IMR-90 (cell line): ENCODE data around the gene WWC1.

Experiments used
- CEBPB ChIP-seq: IDR thresholded peaks from 2 replicates; pipeline ENCODE4 v1.6.1; 2012; ENCODE audit warnings: low read depth, low read length, improper control_type of control experiment
- CHD1 ChIP-seq: IDR thresholded peaks from 2 replicates; pipeline ENCODE4 v1.6.1; 2012; ENCODE audit warnings: low read depth, low read length, improper control_type of control experiment
- CTCF ChIP-seq: conservative IDR thresholded peaks from 2 replicates; pipeline ENCODE4 v1.5.1; 2012; ENCODE audit warnings: mild to moderate bottlenecking, low read depth, low read length, improper control_type of control experiment
- MAFK ChIP-seq: IDR thresholded peaks from 2 replicates; pipeline ENCODE4 v1.6.1; 2012; ENCODE audit warnings: low read depth, low read length, improper control_type of control experiment
- MXI1 ChIP-seq: IDR thresholded peaks from 2 replicates; pipeline ENCODE4 v1.6.1; 2012; ENCODE audit warnings: low read depth, mild to moderate bottlenecking, low read length, moderate library complexity, borderline replicate concordance
- NFE2L2 ChIP-seq: fragments of 150-350 bp; IDR thresholded peaks from 2 replicates; pipeline ENCODE4 v1.6.1; 2016; ENCODE audit warnings: low read depth, mild to moderate bottlenecking, low read length
- POLR2A ChIP-seq: IDR thresholded peaks from 2 replicates; pipeline ENCODE4 v1.6.1; 2012; ENCODE audit warnings: mild to moderate bottlenecking, low read depth, low read length
- RAD21 ChIP-seq: IDR thresholded peaks from 2 replicates; pipeline ENCODE4 v1.6.1; 2012; ENCODE audit warnings: low read length, improper control_type of control experiment
- RCOR1 ChIP-seq: IDR thresholded peaks from 2 replicates; pipeline ENCODE4 v1.6.1; 2012; ENCODE audit warnings: mild to moderate bottlenecking, low read length, improper control_type of control experiment; ENCODE audit not compliant: insufficient replicate concordance
- RFX5 ChIP-seq: IDR thresholded peaks from 2 replicates; pipeline ENCODE4 v1.8.0; 2012; ENCODE audit warnings: low read depth, mild to moderate bottlenecking, low read length, moderate library complexity
- SMC3 ChIP-seq: fragments of 150-350 bp; IDR thresholded peaks from 2 replicates; pipeline ENCODE4 v1.6.1; 2016; ENCODE audit warnings: low read depth, mild to moderate bottlenecking, antibody characterized with exemption, low read length, moderate library complexity
- USF2 ChIP-seq: fragments of 150-350 bp; IDR thresholded peaks from 2 replicates; pipeline ENCODE4 v1.6.1; 2017; ENCODE audit warnings: mild to moderate bottlenecking, antibody characterized with exemption, low read length, low read depth

- no peak for TF ChIP-seq USF2
- no peak for TF ChIP-seq RAD21
- no peak for TF ChIP-seq POLR2A
- no peak for TF ChIP-seq CTCF
- no peak for TF ChIP-seq RFX5
- TF ChIP-seq CEBPB, result no peak
- TF ChIP-seq RCOR1, result no peak
- no peak for TF ChIP-seq MXI1
- no peak for TF ChIP-seq CHD1
- no peak for TF ChIP-seq NFE2L2
- TF ChIP-seq MAFK, result no peak
- TF ChIP-seq SMC3, result no peak
These were observed 24.7 kb downstream of the WWC1 start for GRCh38 chr5:168316139-168316578.
